Retina (tissue), 1 donor: ENCODE results near the gene HOXA7.
A peak's percentile ranks its signal among the peaks of the same experiment; 100 is the strongest.

ENCODE experiments used
- DNase-seq: peaks from one replicate; pipeline ENCODE4 v3.0.0-alpha.2; 2016

The HOXA7 gene

DNA sequence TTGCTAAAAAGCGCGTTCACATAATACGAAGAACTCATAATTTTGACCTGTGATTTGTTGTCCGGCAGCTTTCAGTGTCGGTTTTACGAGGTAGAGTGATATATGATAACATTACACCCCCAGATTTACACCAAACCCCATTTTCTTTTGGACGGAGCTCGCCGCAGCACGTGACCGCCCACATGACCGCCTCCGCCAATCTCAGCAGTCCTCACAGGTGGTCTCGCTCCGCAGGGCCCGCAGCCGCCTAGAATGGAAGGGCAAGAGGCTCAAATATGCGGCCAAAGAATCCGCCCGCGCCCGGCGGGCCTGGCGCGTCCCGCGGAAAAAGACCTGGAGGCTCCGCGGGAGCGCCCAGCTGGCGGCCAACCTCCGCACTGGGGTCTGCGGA lies at the start of gene HOXA7:
TSS of gene HOXA7 (minus strand) at position 168 of the 391 bp plus-strand sequence. CDS start at position 38, 130 bp downstream.
- DNase-seq: no peak

DNA sequence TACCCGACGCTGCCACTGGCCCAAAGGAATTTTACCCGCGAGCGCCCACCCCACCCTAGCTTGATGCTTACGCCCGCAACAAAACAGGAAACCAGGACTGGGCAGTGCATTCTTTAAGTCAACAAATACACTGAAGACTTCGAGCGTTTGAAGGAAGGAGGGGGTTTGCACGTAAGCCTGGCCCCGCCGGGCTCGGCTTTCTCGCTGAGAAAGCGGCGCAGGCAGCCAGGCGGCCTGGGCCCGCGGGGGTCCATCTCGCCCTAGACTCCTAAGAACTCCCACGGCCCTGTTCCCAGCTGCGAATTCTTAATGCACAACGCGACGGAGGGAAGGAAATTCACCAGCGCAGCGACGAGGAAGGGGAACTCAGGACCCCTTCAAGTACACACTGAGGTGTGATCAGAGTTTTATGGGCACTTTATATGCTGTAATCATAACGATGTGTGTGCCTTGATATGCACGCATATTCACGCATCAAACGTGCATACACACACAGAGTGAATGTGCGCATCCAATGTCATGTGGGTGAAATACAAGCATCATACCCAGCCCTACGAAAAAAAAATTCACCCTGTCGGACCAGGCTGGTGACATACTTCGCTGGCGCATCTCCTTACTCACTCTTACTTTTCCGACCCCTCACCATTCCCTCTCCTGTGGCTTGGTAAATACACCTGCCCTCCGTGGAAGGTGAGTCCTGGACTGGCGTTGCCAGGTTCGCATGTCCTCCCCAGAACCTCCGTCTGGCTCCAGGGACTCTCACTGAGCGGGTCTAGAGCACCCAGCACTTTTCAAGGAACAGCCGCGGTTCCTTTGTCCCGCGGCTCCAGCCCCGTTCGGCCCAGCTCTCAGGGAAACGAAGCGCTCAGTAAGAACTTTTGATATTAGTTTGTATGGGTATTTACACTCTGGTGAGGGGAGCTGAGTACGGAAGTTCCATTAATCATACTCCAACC lies 49.1 kb upstream of the HOXA7 start:
- peak; percentile 69 for DNase-seq

DNA sequence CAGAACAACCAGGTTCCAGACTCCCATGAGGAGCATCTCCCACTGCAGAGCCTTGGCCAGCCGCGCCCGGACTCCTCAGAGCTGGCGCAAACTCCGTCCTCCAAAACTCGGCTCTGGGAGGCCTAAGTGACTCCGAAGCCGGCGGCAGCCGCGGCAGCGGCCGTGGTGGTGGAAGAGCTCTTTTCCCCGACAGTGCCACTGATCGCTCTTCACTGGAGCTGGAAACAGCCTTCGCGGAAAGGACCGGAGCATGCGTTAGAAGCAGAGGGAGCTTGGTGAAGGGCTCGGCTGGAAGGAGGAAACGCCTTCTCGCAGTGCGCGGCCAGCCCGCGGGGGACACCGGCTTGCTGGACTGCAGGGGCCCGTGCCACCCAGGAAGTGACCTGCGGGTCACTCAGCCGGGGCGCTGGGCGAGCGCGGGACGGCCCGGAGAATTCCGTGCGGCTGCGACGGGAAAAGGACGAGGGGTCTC lies 48.4 kb upstream of the HOXA7 start:
- peak; percentile 76 for DNase-seq

DNA sequence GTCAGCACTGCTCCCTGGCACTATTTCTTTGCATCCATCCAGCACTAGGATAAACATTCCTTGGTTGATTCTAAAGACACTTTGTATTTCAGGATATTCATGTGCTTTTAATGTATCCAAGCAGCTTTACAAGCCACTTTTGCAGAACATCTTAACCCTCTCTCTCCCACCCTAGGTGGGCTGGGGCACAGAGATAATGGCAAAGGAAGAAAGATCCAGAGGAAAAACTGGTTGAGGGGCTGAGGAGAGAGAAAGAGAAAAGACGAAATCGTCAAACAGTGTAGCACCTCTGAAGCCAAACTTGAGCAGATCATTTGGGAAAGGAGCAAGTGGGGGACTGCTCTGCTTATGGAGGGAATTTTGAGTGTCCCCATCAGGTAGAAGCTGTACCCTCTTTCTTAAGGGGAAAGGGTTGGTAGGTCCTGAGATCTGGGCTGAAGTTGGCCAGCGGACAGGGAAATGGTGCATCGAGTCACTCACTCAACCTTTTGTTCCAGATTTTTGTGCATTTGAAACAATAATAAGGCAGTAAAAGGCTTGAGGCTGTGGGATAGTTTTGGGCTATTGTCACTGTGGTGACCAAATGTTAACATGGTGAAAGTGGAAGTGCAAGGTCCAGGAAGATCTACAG lies 47.6 kb upstream of the HOXA7 start:
- no peak for DNase-seq

DNA sequence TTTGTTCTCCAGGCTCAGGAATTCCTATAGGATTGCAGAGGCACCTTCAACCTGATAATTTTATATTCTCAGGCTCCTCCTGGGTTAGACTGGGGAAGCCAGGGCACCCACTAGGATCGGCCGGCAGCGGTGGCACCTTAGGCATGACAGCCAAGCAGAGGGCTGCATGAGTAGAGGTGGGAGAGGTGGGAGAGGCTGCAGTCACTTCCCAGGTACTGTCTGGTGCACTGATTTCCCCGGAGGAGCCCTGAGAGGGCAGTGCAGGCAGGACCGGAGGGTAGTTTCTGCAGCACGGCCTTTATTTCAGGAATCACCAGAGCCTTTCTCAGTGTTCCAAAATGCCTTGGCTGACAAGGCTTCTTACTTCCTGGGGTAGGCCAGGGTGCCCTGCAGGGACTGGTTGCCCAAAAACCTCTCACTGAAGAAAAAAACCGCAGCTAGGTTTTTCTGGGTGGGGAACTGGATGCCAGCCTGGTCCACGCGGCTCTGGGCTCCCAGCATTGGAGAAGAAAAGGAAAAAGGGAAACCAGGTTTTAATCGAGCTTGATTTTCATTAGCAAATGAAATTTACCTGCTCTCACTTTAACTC lies 47.0 kb upstream of the HOXA7 start:
- no peak for DNase-seq

GRCh38 chr7:27202862-27203134 lies 46.3 kb upstream of the HOXA7 start:
- DNase-seq: no peak

- peak; percentile 75 for DNase-seq
Measured at GRCh38 chr7:27202018-27202861, 45.8 kb upstream of the HOXA7 start.

DNA sequence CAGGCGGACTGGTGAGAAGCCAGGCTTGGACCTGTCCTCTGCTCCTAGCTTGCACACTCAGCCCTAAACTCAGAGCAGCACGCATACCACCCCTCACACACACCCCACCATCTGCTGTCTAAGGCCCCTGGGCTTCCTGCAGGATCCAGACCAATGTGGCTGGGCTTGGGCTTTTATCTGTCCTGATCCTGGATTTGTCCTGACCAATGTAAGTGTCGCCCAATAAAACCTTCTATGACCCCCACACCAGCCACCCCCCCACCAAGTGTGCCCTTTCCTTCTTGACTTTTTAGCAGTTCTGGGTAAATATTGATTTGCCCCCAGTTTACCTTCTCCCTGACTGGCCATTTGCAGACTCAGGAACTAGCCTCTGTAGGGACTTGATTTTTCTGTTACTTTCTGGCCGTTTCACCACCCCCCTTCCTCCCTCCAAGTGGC lies 45.1 kb upstream of the HOXA7 start:
- DNase-seq: peak; percentile 57

GRCh38 chr7:27200761-27201579 lies 44.5 kb upstream of the HOXA7 start:
- DNase-seq: peak; percentile 56

DNA sequence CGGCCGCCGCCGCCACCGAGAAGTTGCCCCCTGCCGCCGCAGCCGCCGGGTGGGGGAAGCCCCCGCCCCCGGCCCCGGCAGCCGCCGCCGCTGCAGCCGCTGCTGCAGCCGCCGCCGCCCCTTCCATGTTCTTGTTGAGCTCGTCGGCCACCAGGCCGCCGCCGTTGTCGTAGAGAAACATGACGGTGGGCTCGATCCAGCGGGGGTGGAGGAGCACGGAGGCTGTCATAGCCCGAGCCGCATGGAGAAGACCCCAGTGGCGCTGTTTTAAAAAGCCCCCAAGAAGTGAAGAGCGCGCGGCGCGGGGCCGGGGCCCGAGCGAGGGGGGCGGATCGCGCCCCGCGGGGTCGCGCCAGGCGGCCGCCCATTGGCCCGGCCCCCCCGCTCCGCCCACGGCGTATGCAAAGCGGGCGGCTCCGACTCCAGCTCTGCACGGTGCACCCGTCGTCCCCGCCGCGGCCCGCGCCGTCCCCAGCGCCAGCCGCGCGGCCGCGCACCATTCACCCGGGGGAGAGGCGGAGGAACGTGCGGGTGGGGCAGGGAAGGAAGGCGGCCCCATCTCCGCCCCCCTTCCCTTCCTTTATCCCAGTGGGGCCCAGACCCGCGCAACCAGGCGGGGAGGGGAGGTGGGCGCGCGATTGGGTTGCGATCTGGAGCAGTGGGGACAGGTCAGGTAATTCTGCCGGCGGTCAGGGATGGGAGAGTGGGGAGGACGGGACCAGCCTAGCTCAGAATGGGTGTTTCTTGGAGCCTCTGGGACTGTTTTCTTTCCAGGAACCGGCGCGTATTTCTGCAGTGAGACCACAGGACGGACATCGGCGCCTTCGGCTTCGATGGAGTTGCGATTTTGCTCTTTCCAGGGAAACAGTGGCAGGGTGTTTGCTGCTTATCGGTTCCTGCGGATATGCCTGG lies 43.6 kb upstream of the HOXA7 start, which contains the start of gene HOXA13:
TSS of gene HOXA13 (minus strand) at position 243 of the 912 bp plus-strand sequence. CDS start at position 229, 14 bp downstream.
- peak; percentile 63 for DNase-seq

DNA sequence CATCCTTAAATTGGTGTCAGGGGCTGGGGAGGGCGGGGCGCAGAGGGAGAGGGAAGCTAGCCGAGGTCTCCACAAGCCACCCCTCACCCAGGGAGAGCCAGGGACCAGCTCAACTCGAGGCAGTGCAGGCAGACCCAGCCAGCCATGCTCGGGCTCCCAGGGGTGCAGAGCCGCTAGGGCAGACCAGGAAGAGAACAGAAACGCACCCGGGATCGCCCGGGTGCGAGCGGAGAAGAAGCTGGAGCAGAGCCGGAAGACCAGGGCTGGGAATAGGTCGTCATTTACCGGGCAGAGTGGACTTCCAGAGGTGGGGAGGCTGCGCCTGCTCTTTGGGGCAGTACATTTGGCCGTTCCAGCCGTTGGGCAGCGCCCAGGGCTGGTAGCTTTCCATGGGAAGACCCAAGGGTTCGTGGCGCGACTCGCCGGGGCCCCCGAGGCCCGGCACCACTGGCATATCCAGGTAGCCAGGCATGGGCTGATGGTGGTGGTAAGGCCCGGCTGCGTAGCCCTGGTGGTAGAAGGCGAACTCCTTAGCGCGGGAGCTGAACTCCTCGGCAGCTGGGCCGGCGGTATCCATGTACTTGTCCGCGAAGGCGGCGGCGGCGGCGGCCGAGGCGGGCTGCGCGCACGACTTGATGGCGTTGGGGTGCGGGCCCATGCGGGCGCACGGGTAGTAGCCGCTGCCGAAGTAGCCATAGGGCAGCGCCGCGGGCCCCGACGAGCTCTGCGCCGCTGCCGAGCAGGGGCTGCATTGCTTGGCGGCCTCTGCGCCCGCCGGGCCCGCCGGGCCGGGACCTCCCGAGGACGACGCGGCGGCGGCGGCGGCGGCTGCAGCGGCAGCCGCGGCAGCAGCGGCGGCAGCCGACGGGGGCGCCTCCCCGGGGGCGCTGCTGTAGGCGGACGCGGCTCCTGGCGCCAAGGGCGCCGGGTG lies 42.7 kb upstream of the HOXA7 start:
- peak; percentile 72 for DNase-seq

DNA sequence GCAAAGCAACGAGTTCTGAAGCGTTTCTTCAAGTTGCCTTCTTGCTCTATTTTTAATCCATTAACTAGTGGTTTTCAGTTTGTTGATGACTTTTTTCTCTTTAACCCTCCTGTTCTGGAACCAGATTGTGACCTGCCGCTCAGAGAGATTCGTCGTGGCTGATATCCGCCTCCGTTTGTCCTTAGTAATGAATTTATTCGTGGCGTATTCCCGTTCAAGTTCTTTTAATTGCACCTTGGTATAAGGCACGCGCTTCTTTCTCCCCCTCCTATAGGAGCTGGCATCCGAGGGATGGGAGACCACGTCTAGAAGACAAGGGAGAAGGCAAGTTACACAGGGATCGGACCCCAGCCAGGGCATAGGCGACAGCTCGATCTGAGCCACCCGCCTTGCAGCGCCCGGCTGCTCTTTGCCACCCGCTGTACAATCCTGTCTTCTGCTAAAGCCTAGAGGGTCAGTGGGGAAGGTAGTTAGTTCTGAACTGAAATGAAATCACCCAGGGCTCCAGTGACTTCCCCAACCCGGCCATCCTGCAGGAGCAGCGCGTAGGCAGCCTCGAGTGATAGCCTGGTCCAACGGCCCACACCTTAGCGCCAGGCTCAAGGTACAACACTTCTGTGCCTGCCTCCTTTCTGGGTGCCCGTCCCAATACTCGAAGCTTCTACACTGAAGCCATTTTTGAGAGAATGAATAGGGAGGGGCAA lies 41.8 kb upstream of the HOXA7 start:
- peak; percentile 66 for DNase-seq

DNA sequence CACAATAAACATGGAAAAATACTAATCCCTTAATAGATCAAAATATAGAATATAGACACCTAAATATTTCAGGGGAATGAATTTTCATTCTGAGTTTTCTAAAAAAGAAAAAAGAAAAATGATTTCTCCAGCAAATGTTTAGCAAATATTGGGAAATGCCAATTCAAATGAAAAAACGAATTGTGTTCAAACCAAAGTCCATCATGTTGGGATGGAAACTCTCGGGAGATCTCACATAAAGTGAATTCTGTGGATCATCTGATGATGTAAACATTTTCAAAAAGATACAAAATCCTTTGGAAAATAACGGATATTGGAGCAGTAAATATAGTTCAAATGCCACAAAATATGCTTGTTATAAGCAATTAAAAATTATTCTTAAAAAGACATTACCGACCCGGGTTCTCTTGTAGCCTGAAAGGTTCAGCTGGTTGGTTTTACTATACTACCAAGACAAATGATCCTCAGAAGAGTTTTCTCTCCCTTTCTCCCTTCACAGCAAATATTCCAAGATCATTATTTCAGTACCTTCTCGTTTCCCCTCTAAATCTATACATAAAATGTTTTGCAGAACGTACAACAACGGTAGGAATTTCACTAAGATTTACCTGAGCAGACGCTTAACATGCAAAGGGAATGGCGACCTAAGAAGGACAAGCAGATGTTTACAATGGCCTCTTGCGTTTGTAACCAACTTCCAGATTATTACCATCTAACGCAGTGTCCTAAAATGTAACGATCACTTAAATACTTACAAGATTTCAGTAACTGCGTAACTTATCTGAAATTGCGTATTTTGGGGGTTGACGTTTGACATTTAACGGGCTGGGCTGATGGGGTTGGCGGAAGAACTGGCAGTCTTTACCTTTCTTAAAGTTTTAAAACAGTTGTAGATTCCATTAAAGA lies 40.9 kb upstream of the HOXA7 start:
- DNase-seq: no peak

GRCh38 chr7:27196287-27196767 lies 39.9 kb upstream of the HOXA7 start:
- peak; percentile 83 for DNase-seq

DNA sequence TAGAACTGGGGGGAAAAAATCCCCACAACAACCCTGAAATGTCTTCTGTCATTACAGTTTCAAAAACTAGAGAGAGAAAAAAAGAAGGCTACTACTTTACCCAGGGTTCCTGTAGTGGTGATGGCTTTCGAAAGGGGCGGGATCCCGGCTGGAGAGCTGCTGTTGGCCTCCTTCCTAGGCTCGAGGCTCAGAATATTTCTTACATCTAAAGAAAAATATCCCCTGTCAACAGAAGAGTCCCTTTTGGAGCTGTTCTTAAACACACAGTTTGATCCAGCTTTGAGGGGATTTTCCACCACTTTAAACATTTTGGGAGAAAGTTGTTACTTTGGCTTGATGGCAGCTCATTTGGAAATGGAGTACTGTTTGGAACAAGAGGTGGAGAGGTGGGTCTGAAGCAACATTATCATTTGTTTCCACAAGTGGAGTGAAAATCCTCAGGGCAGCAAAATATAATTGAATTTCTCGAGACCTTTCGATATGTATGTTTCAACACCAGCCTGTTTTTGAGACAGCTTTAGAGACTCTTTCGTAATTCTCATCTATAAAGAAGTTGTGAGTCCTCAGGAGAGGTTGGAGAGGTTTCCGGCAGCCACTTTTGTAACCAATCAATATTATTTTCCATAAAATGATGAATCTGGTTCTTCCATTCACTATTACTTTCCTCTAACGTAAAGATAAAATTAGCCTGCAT lies 38.4 kb upstream of the HOXA7 start:
- DNase-seq: no peak

GRCh38 chr7:27194002-27194352 lies 37.5 kb upstream of the HOXA7 start:
- DNase-seq: no peak
